Stimulated activated naive CD8-positive, alpha-beta T cell treated with anti-CD3 and anti-CD28 coated beads, Interleukin-15, Interleukin-2, amounts not matched to agents 100 U/mL and 50 U/mL, for 24 hours (primary cell): Measurements from ENCODE around the gene MAP1LC3B.

Source experiments
- ATAC-seq: fragments of 150-1000 bp; cut with Tn5 transposase; one replicate; pipeline ENCODE4 v1.10.0; 2021
- DNase-seq: peaks from one replicate; pipeline ENCODE4 v3.0.0; 2021

The MAP1LC3B gene

GRCh38 chr16:87432330-87432915 lies 40.3 kb downstream of the MAP1LC3B start:
- DNase-seq (no peak), ATAC-seq (no peak)

GRCh38 chr16:87434146-87434667 lies 42.1 kb downstream of the MAP1LC3B start:
- ATAC-seq (no peak), DNase-seq (no peak)

- DNase-seq, result no peak
- ATAC-seq, result no peak
These were observed 43.5 kb downstream of the MAP1LC3B start for GRCh38 chr16:87435372-87436224.

GRCh38 chr16:87436225-87437172 lies 44.4 kb downstream of the MAP1LC3B start:
- ATAC-seq (peak; percentile 86), DNase-seq (peak; percentile 49)

- ATAC-seq (no peak), DNase-seq (no peak)
These were observed 45.2 kb downstream of the MAP1LC3B start for GRCh38 chr16:87437327-87437726.

GRCh38 chr16:87437911-87438610 lies 45.9 kb downstream of the MAP1LC3B start:
- ATAC-seq, result no peak
- DNase-seq, result no peak

GRCh38 chr16:87438611-87438985 lies 46.5 kb downstream of the MAP1LC3B start:
- DNase-seq, result no peak
- ATAC-seq, result no peak

- DNase-seq, result no peak
- ATAC-seq, result no peak
These were observed 47.8 kb downstream of the MAP1LC3B start for GRCh38 chr16:87439926-87440325.

GRCh38 chr16:87441886-87442580 lies 49.9 kb downstream of the MAP1LC3B start:
- DNase-seq, result no peak
- no peak for ATAC-seq

GRCh38 chr16:87442581-87442966 lies 50.4 kb downstream of the MAP1LC3B start:
- DNase-seq (no peak), ATAC-seq (no peak)

- no peak for ATAC-seq
- no peak for DNase-seq
These were observed 50.9 kb downstream of the MAP1LC3B start for GRCh38 chr16:87443016-87443415.

- DNase-seq (no peak), ATAC-seq (no peak)
These were observed 51.8 kb downstream of the MAP1LC3B start for GRCh38 chr16:87443964-87444363.

GRCh38 chr16:87445486-87445885 lies 53.4 kb downstream of the MAP1LC3B start:
- no peak for DNase-seq
- ATAC-seq, result no peak

GRCh38 chr16:87446479-87446878 lies 54.3 kb downstream of the MAP1LC3B start:
- ATAC-seq (no peak), DNase-seq (no peak)

- DNase-seq, result no peak
- ATAC-seq, result no peak
These were observed 55.2 kb downstream of the MAP1LC3B start for GRCh38 chr16:87447323-87447722.

- DNase-seq (no peak), ATAC-seq (no peak)
These were observed 56.7 kb downstream of the MAP1LC3B start for GRCh38 chr16:87448866-87449265.

GRCh38 chr16:87451563-87452210 lies 59.6 kb downstream of the MAP1LC3B start:
- DNase-seq, result no peak
- no peak for ATAC-seq

GRCh38 chr16:87453326-87453725 lies 61.2 kb downstream of the MAP1LC3B start:
- DNase-seq, result no peak
- no peak for ATAC-seq
